ENCODE data around the gene FOXP4. TPM values are rescaled to one million over a fixed set of nuclear protein-coding genes. Genes with fewer than 3 reads are reported as not detected.

The FOXP4 gene
- total RNA-seq, 3 donors from 2014 or later (not counting 1 experiment from before 2014, with no cell fraction given) = 11.2 to 21.1 (median 14.7) TPM

DNA sequence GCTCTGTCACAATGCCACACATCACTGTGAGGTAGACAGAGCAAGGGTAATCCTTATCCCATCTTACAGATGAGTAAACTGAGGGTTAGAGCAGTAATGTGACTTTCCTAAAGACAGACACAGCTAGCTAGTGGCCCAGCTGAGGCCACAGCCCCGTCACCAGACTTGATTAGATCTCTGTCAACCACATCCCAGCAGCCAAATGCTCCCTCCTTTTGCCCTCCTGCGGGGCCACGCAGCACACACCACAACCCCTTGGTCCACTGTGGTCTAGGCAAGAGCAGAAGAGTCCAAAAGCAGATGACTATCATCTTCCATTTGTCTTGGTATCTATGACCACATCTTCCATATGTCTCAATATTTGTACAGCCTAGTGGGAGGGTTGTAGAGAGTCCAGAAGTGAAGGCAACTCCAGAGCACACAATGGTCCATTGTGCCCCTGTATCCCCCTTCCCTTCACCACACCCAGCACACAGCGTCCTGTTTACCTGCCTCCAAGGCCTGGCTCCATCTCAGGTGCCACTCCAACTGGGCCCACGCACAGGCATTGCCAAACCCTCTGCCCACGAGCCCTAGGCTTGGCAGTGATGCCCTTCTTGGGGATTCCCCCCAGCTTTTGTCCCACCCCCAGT lies 47.1 kb upstream of the FOXP4 start:
- peaks cover 11% of the 10 kb centered on the region for H3K27me3 ChIP-seq (ENCODE audit: control insufficient read depth, insufficient read depth, low read length)
- peaks cover 21% of the 10 kb centered on the region for H3K4me1 ChIP-seq (ENCODE audit: control insufficient read depth, insufficient read depth, low read length)
- H3K4me3 ChIP-seq (ENCODE audit: low read length) = no peak overlapping the region
- no peak for DNase-seq
- H3K36me3 Mint-ChIP-seq = no peaks in the 10 kb centered on the region
- TF ChIP-seq, protein P1, sequence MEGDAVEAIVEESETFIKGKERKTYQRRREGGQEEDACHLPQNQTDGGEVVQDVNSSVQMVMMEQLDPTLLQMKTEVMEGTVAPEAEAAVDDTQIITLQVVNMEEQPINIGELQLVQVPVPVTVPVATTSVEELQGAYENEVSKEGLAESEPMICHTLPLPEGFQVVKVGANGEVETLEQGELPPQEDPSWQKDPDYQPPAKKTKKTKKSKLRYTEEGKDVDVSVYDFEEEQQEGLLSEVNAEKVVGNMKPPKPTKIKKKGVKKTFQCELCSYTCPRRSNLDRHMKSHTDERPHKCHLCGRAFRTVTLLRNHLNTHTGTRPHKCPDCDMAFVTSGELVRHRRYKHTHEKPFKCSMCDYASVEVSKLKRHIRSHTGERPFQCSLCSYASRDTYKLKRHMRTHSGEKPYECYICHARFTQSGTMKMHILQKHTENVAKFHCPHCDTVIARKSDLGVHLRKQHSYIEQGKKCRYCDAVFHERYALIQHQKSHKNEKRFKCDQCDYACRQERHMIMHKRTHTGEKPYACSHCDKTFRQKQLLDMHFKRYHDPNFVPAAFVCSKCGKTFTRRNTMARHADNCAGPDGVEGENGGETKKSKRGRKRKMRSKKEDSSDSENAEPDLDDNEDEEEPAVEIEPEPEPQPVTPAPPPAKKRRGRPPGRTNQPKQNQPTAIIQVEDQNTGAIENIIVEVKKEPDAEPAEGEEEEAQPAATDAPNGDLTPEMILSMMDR (IDR thresholded peaks at IDR 0.05) = no peak
- no peaks in the 10 kb centered on the region for H3K9me3 ChIP-seq (ENCODE audit: control insufficient read depth, insufficient read depth, low read length)
- H3K4me1 Mint-ChIP-seq = peaks cover 8 to 23% of the 10 kb centered on the region in 2 donors
- peak in 2 of 3 donors; percentile 31 to 69 for ATAC-seq
- H3K27me3 Mint-ChIP-seq (ENCODE audit: low read depth in 2 of 2) = peaks cover 34 to 55% of the 10 kb centered on the region in 2 donors
- intact Hi-C loops (cut with micrococcal nuclease) = no loop called here
- no peak overlapping the region for H3K4me3 Mint-ChIP-seq
- no peak overlapping the region for H3K27ac ChIP-seq (ENCODE audit: low read length)
- WGBS (ENCODE audit: insufficient coverage) = 53% methylated on average over 6 of the region's 6 CpGs
- no peaks in the 10 kb centered on the region for H3K9me3 Mint-ChIP-seq
- H3K27ac Mint-ChIP-seq = no peak overlapping the region
- no peaks in the 10 kb centered on the region for H3K36me3 ChIP-seq (ENCODE audit: control insufficient read depth, insufficient read depth, low read length)

DNA sequence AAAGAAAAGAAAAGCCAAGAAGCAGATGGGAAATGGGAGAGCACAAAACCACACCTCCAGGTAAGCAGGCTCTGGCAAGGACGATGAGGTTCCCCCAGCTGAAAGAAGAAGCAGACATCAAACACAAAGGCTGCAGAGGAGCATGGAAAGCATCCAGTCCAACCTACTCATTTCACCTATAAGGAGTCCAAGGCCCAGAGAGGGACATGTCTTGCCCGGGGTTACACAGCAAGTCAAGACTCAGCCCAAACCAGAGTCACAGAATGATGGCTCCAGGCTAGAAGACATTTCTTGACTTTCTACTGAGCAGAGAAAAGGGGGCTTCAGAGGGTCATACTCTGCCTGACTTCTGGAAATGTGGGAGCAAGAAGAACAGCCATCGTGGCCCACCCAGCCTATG lies 45.6 kb upstream of the FOXP4 start:
- no peak overlapping the region for H3K4me3 ChIP-seq (ENCODE audit: low read length)
- no peak for DNase-seq
- H3K4me1 ChIP-seq (ENCODE audit: control insufficient read depth, insufficient read depth, low read length) = peaks cover 34% of the 10 kb centered on the region
- Mint-ChIP-seq H3K36me3 (no peaks in the 10 kb centered on the region), H3K9me3 (no peaks in the 10 kb centered on the region), H3K4me3 (no peak overlapping the region), H3K27ac (no peak overlapping the region), H3K4me1 (peaks cover 17 to 37% of the 10 kb centered on the region in 2 donors), H3K27me3 (ENCODE audit: low read depth in 2 of 2) (peaks cover 45 to 57% of the 10 kb centered on the region in 2 donors)
- no peak for ATAC-seq
- peaks cover 17% of the 10 kb centered on the region for H3K27me3 ChIP-seq (ENCODE audit: control insufficient read depth, insufficient read depth, low read length)
- TF ChIP-seq, protein P1 (IDR thresholded peaks at IDR 0.05) = no peak
- intact Hi-C loops (cut with micrococcal nuclease) = no loop called here
- 80% methylated on average over 3 of the region's 3 CpGs for WGBS (ENCODE audit: insufficient coverage)
- no peak overlapping the region for H3K27ac ChIP-seq (ENCODE audit: low read length)
- no peaks in the 10 kb centered on the region for H3K9me3 ChIP-seq (ENCODE audit: control insufficient read depth, insufficient read depth, low read length)
- no peaks in the 10 kb centered on the region for H3K36me3 ChIP-seq (ENCODE audit: control insufficient read depth, insufficient read depth, low read length)

DNA sequence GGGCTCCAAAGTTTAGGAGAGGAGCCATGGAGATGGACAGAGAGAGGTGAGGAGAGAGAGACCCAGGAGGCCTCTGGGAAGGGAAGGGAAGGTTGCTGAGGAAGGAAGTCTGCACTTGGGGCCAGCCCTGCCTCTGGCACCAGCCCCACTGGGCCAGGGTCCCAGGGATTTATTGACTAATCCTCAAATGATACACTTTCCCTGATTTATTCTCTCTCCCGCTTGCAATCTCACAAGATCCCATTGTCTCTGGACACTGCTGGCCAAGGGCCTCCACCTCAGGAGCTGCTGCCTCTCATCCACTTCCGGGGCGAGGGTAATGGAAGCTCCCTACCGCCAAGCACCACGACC lies 43.6 kb upstream of the FOXP4 start:
- ATAC-seq (no peak), DNase-seq (no peak)
- intact Hi-C loops (cut with micrococcal nuclease) = no loop called here
- H3K27ac Mint-ChIP-seq = no peak overlapping the region
- H3K9me3 Mint-ChIP-seq = no peaks in the 10 kb centered on the region
- no peak overlapping the region for H3K4me3 Mint-ChIP-seq
- no peaks in the 10 kb centered on the region for H3K36me3 Mint-ChIP-seq
- H3K27me3 Mint-ChIP-seq (ENCODE audit: low read depth in 2 of 2) = peaks cover 53 to 67% of the 10 kb centered on the region in 2 donors
- TF ChIP-seq, protein P1 (IDR thresholded peaks at IDR 0.05) = no peak
- H3K27me3 ChIP-seq (ENCODE audit: control insufficient read depth, insufficient read depth, low read length) = peaks cover 30% of the 10 kb centered on the region
- no peaks in the 10 kb centered on the region for H3K36me3 ChIP-seq (ENCODE audit: control insufficient read depth, insufficient read depth, low read length)
- H3K4me1 Mint-ChIP-seq = peaks cover 19 to 38% of the 10 kb centered on the region in 2 donors
- H3K4me3 ChIP-seq (ENCODE audit: low read length) = no peak overlapping the region
- H3K27ac ChIP-seq (ENCODE audit: low read length) = no peak overlapping the region
- H3K9me3 ChIP-seq (ENCODE audit: control insufficient read depth, insufficient read depth, low read length) = no peaks in the 10 kb centered on the region
- 80% methylated on average over 5 of the region's 5 CpGs for WGBS (ENCODE audit: insufficient coverage)
- H3K4me1 ChIP-seq (ENCODE audit: control insufficient read depth, insufficient read depth, low read length) = peaks cover 36% of the 10 kb centered on the region
